Epidermal melanocyte (primary cell): Measurements from ENCODE around the gene FHIP1B.
A peak's percentile ranks its signal among the peaks of the same experiment; 100 is the strongest.
"Not testable (repeated sequence)": the region's sequence is repeated elsewhere in the genome, so short reads cannot be mapped to it uniquely, and the experiment has no call there.

Experiments used
- DNase-seq: peaks from one replicate; pipeline ENCODE4 v3.0.0; 2011; ENCODE audit warnings: low spot score; ENCODE audit not compliant: insufficient read length

FHIP1B gene

DNA sequence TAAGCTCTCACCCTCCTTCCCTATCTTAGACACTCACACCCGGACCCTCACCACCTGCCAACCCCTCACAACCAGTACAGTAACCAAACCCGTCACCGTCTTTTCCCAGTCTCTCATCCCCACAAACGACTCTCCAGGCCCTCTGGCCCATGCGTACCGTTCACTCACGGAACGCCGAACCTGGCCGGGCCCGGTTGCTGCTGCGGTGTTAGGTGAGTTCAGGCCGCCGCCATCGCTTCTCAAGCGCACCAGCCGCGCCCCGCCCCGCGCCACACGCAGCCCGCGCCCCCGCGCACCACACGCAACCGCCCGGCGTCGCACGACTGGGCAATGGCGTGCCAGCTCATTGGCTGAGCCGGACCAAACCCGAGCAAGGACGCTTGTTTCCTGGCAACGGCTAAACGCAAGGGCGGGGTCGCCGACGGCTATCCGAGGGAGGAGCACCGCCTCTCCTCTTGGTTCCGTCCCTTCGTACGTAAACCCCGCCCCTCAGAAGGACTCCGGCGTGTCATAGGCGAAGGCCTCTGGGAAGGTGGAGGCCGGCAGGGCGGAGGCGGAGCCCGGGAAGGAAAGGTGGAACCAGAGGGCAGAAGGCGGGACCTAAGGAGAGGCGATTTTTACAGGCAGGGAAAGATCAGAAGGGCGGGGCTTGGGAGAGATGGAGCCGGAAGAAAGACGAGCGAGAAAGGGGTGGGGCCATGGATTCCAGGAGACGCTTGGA is at the start of gene FHIP1B:
FHIP1B (minus strand) TSS at position 250 of the 721 bp plus-strand sequence. CDS start 10,120 bp downstream, outside the sequence.
- DNase-seq: peak; percentile 83

DNA sequence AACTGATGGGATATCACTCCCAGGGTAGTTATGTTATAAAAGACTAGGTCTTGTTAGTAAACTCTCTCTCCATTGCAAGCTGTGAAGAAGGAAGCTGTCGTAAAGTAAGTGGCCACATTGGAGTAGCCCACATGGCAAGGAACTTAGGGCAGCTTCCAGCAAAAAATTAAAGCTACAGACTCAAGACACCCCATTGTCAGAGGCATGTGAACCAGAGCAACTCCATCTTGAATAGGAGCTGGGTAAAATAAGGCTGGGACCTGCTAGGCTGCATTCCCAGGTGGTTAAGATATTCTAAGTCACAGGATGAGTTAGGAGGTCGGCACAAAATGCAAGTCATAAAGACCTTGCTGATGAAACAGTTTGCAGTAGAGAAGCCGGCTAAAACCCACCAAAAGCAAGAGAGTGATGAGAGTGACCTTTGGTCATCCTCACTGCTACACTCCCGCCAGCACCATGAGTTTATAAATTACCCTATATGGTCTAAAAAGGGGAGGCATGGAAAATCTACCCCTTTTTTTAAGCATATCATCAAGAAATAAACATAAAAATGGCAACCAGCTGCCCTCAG is 49.1 kb upstream of the FHIP1B start:
- DNase-seq: no peak

DNA sequence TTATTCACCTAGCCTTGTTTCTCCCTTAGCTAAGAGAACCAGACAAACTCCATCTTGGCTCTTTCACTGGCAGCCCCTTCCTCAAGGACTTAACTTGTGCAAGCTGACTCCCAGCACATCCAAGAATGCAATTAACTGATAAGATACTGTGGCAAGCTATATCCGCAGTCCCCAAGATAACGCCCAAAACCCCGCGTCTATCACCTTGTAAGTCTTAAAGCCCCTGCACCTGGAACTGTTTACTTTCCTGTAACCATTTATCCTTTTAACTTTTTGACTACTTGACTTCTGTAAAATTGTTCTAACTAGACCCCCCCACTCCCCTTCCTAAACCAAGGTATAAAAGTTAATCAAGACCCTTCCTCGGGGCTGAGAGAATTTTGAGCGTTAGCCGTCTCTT is 46.4 kb upstream of the FHIP1B start:
- not testable (repeated sequence) for DNase-seq

DNA sequence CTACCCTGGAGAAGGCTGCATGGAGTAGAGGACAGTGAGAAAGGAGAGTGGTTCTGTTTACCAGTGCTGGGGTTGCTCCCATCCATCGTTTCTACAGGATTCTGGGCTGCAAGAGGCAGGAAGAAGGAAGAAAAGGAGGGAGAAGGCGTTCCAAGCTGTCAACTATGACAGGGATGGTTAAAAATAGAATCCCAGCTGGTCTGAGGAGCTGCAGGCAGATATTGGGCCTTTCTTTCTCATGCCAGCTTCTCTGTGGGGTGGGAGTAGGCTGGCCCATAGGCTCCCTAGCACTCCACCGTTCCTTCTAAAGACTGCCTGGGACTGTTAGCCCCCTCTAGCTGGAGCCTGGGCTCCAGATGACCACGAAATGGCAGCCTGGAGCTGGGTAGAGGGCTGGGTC is 38.8 kb upstream of the FHIP1B start:
- no peak for DNase-seq

DNA sequence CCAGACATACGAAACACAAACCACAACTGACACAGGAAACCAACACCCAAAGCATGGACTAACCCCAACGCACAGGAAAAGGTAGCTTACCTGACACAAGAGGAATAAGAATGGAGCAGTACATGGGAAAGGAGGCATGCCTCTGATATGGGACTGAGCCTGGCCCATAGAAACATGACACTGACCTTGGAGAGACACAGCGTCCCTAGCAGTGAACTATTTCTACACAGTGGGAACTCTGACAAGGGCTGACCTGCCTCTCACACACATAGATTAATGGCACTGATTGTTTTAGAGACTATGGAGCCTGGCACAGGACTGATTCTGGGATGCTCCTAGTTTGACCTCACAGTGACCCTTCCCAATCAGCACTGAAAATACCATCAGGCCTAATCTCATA is 37.2 kb upstream of the FHIP1B start:
- DNase-seq: no peak

DNA sequence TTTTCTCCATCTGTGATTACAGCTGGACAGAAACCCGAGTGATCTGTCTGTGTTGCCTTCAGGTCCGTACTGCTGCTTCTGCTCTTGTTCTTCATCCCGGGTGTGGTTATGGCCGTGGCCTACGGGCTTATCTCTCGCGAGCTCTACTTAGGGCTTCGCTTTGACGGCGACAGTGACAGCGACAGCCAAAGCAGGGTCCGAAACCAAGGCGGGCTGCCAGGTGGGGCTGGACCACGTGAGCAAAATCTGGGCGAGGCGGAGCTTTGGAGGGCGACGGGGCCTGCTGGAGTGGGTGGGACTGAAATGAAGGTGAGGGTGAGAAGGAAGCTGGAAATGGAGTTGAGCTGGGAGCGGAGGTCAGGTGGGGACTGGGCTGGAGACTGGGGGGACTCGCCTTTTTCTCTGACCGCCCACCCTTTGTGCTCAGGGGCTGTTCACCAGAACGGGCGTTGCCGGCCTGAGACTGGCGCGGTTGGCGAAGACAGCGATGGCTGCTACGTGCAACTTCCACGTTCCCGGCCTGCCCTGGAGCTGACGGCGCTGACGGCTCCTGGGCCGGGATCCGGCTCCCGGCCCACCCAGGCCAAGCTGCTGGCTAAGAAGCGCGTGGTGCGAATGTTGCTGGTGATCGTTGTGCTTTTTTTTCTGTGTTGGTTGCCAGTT is 36.3 kb upstream of the FHIP1B start:
- no peak for DNase-seq

DNA sequence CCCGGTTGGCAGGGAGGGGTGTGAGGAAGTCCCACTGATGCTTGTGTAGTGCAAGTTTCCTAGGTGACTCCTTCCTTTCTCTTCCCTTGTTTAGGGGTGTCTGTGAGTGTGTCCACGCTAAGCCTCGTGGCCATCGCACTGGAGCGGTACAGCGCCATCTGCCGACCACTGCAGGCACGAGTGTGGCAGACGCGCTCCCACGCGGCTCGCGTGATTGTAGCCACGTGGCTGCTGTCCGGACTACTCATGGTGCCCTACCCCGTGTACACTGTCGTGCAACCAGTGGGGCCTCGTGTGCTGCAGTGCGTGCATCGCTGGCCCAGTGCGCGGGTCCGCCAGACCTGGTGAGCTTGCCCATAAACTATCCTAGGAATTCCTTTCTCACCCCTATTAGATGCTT is 35.6 kb upstream of the FHIP1B start:
- no peak for DNase-seq

DNA sequence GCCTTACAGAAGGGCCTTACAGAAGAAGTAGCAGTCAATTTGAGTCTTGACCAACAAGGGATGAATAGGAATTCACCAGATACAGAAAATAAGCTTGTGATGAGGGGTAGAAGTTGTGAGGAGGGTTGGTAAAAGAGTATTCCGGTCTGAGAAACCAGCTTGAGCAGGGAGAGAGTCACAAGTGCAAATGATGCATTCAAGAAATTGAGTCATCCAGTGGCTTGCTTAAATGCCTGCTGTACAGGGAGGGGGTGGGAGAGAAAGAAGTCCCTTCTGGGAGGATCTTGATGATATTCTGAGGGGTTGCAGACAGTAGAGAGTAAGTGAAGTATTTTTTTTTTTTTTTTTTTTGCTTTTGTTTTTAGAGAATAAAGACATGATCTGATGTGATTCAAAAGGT is 34.4 kb upstream of the FHIP1B start:
- DNase-seq: no peak

DNA sequence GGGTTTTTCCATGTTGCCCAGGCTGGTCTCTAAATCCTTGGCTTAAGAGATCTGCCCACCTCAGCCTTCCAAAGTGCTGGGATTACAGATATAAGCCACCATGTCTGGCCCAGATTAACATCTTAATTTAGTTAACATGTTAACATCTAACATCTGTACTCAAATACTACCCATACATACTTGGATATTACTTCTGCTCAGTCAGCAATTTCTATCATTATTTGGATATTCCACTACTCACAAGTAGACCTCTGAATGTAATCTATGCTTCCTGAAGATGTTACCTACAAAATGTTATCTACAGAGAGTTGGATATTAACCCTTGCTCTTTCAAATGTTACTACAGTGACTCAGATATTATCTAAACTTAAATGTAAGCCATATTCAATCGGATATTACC is 29.2 kb upstream of the FHIP1B start:
- no peak for DNase-seq

DNA sequence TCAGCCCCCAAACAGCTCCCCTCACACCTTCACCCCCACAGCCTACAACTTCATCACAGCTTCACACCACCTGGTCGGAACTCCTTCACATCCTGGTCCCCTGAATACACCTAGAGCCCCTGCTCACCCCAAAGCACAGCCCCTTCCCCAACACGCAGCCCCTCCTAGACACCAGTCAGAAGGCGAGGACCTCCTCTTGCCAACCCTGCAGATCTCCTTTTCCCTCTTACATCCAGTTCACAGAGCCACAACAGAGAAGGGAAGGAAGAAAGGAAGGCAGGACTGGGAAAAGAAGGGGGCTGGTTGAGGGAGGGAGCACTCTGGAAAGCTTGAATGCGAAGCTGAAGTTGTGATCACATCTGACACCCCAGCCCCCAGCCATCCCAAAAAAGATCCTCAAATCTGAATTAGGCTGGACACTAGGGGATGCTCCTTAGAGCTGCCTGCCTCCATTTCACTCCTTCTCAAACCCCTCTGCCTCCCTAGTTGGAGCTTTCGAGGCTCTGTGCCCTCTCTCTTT is 25.8 kb upstream of the FHIP1B start:
- no peak for DNase-seq

DNA sequence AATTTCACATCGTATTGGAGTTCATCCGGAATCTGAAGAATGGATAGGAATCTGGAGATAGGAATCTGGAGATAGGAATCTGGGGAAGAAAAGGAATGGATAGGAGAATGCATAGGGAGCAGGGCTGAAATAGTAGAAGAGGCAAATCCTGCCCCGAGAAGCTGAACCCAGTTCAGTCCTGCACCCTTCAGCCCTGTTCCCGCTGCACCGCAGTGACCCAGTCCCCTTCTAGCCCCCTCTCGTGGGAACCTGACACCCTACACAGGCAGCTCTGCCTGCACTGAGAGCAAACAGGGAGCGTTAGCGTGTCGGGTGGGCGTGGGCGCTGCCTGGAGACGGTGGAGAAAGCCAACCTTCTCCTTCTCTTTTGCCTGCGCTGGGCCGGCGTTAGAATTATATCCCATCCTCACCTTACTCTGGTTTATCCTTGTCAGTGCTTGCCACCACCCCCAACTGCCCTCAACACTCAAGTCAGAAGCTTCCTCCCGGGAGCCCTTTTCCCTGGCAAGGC is 24.2 kb upstream of the FHIP1B start:
- DNase-seq: no peak

DNA sequence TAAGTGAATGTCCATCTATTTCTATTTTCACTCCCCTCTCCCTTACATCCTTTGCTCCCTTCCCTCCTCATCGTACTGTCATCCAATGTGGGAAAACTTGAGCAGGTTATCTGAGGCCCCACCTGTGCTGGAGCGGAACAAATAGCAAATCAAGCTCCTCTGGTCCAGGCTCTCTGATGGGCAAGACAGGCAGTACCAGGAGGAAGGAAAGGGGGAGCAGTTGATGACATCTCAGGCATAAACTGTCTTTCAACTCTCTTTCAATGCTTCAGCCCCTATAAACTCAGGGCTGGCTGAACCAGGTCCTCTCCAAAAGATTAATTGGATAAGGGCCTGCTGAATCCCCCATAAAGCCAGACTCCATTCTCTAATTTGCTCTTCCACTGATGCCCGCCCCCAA is 23.7 kb upstream of the FHIP1B start:
- no peak for DNase-seq

DNA sequence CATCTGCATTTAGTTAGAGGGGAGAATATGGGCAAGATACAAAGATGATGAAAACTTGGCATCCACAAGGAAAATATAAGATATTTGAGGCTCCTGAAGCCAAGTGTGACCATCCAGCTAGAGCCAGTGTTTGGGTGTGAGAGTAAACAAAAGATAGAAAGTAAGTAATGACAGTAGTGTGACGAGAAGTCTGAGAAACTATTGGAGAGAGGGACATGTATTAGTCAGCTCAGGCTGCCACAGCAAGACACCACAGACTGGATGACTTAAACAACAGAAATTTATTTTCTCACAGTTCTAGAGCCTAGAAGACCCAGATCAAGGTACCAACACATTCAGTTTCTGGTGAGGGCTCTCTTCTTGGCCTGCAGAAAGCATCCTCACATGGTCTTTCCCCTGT is 18.8 kb upstream of the FHIP1B start:
- DNase-seq: no peak

DNA sequence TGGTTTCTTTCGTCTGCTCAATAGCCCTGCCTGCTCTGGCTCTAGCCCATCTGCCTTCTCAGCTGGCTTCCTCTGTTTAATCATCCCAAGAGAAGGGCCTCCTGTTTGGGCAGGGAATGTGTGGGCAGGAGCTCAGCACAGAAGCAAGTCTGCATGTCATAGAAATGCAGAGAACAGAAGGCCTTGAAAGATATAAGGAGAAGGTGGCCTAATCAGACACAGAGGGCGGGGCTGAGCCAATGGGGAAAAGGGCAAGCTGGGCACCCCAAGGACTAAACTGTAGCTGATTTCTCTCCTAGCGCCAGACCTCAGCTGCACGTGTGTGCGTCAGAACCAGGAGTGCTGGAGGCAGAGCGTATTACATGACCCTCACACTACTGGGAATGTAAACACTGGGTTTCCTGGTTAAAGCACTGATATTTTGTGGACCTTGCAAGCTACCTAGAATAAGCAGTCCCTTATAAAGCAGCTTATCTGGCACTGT is 17.6 kb upstream of the FHIP1B start:
- DNase-seq: no peak

DNA sequence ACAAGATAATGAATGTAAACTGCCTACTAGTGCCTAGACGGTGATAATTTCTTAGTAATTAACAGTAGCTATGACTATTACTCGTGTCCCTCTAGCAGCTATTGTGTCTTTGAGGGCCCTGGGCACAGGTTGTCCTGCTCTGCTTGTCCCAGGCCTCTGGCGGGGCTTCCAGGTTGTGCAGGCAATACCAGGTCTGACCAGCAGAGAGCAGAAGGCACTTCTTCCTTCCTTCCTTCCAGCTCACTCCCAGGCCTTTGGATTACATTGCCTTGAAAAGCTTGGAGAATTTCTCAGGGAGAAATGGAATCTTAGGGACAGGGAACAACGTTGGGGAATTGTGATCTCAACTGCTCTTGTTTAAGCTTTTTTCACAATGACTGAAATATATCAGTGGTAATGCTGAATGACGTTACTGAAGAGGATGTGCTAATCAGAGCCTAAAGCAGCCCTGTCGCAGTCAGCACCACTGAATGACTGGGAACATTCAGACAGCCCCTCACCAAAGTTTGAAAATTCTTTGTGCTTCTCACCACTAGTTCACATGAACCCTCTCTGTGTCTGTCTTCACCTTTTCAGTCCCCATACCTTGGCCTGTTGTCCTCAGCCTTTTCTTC is 16.8 kb upstream of the FHIP1B start:
- DNase-seq: peak; percentile 76

DNA sequence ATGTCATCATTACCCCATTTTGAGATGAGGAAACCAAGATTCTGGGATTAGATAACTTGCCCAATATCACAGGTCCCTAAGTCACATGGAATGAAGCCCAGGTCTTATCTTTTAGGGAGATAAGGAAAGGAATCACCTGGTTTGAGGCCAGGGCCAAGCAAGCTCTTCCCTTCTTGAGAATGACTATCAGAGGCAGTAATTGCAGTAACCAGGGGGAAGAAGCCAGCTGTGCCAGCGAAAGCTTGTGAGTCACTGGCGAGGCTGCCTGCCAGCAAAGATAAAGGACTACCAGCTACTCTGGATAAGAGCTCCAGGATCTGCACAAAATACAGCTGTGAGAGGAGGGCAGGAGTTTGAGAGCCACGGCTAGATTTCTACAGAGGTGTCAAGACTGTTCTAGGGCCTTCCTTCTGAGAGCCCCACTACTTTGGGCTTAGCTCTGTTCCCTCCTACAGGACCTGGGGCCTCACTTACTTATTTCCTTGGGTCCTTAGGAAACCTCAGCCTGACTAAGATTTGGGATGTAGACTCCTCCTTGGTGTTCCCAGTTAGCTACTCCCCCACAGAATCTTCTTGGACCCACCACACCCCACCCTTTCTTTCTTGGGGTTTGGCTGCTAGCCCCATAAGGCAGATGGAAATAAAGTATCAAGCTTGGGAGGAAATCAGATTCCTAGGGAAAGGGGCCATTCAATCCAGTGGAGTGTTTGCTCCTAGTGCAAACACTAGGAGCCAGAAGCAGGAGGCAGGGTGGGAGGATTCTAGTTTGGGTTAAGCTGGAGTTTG is 15.5 kb upstream of the FHIP1B start:
- no peak for DNase-seq

DNA sequence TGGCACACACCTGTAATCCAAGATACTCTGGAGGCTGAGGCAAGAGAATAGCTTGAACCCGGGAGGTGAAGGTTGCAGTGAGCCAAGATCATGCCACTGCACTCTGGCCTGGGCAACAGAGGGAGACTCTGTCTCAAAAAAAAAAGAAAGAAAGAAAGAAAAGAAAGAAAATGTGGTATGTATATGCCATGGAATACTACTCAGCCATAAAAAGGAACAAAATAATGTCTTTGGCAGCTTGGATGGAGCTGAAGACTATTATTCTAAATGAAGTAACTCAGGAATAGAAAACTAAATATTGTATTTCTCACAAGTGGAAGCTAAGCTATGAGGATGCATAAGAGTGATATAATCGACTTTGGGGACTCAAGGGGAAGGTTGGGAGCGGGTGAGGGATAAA is 14.5 kb upstream of the FHIP1B start:
- not testable (repeated sequence) for DNase-seq

DNA sequence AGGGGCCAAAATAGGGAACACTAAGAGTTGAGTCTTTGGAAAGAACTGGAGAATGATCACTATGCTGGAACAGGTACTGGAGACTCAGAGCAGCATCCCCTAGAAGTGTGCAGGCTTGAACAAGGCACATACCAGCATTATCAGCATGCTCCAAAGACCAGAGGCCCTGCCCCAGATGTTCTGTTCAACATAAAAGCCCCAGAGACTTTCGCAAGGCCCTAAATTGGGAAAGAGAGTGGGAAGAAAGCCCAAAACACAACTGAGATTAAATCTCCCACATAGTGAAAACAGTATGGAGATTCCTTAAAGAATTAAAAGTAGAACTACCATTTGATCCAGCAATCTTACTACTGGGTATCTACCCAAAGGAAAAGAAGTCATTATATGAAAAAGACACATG is 13.8 kb upstream of the FHIP1B start:
- no peak for DNase-seq

DNA sequence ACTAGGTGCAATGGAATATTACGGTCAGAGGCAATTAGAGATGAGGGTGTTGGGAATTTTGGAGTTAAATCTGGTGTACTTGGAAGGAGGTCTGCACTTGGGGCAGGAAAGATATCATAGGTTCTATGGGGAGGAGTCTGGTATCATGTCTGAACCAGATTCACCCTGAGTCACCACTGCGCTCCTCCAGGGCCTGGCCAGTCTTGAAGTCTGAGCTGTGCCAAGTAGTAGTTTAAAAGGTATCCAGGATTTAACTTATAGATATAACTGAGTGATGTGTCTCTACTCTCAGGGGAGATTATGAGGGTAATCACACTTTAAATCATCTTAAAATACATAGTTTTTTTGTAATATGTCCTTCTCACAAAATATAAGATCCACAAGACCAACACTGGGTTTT is 11.1 kb upstream of the FHIP1B start:
- no peak for DNase-seq

DNA sequence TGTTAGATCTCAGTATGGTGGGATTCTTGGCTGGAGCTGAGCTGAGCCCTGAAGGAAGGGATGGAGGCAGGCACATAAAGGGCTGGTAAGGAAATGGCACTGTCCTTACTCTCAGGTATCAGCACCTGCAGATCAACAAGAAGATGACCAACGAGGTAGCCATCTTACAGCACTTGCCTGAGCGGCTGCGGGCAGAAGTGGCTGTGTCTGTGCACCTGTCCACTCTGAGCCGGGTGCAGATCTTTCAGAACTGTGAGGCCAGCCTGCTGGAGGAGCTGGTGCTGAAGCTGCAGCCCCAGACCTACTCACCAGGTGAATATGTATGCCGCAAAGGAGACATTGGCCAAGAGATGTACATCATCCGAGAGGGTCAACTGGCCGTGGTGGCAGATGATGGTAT is 6.9 kb upstream of the FHIP1B start:
- no peak for DNase-seq

DNA sequence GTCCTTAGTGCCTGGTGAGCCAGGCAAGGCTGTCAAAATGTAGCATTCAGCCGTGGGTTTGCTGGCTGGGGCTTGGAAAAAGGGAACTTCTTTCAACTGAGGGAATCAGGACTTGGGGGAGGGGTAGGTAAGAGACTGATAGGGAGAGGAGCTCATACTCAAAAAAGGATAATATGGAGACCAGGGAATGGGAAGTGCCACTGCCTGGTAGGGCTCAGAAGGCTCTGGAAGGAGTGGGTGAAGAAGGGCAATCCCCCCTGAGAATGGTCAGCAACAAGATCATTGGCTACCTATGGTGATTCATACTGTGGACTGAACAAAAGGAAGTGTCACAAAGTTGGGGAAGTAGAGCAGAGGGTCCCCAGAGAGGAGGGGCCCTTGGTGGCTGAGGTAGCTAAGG is 6.3 kb upstream of the FHIP1B start:
- DNase-seq: no peak
